ENCODE results near the gene CDH15.

CDH15 gene

DNA sequence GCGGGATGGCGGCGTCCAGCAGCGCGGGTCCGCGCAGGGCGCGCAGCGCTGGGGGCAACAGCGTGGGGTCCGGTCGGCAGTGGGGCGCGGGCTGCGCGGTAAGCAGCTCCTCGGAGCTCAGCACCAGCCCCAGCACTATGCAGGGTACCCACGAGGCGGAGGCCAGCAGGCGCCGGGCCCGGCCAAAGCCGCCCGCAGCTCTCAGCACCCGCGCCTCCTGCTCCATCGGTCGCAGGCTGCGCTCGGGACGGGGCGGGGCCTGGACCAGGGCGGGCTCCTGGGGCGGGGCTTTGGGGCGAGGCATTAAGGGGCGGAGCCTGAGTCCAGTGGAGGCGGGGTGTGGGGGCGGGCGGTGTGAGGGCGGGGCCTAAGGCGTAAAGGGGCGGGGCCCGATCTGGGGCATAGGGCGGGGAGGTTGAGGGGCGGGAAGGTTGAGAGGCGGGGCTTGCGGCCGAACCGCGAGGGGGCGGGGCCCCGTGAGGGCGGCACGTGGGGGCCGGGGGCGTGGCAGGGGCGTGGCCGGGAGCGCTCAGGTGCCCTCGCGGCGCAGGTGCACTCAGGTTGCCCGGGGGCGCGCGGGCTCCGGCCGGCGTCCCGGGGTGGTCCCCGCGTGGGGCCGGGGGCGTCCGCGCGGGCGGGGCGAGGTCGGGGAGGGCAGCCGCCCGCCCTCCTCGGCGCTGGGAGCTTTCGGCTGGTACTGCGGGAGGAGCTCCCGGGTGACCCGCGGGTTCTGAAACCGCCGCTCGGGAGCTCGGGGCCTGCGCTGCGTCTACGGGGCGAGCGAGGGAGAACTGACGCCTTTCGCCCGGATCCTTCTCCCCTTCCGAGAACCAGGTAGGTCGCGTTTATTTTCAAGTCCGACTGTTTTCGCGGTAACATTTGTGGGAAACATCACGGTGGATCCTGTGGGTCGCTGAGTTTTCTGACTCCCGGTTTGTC, 30.2 kb downstream of the CDH15 start:
- peak; percentile 23 for DNase-seq

DNA sequence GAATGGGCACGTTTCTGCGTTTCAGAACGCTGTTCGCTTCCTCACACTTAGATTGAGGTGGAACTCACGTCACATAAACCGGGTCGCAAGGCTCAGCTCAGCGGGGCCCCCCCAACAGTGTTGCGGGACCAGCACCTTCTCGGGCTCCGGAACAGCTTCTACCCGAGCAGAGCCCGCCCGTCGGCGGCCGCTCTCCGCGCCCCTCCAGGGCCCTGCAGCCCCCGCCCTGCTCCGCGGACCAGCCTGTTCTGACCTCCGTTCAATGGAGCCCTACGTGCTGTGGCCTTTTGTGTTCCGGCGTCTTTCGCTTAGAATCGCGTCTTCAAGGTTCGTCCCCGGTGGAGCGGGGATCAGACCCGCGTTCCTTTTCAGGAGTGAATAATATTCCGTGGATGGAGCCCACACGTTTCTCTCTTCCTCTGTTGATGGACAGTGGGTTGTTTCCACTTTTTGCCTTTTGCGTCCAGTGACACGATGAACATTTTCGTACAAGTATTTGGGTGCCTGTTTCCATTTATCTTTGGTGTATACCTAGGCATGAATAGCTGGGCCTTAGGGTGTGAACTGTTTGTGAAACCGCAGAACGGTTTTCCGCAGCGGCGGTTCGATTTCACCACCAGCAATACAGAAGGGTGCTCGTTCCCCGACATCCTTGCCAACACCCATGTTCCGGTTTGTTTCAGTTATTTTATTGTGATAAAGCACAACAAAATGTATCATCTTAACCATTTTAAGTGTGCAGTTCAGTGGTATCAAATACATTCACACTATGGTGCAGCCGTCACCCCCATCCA, 31.1 kb downstream of the CDH15 start:
- DNase-seq, result no peak

DNA sequence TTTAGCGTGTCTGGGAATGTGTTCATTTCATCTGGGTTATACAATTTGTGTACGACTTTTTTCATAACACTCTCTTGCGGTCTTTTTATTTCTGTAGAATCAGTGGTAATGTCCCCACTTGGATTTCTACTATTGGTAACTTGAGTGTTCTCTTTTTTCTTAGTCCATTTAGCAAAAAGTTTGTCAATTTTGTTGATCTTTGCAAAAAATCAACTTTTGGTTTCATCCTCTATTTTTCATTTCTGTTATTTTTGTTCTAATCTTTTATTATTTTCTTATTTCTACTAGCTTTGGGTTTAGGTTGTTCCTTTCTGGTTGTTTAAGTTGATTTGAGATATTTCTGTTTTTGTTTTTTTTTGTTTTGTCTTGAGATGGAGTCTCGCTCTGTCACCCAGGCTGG, 36.4 kb downstream of the CDH15 start:
- DNase-seq, result no peak

DNA sequence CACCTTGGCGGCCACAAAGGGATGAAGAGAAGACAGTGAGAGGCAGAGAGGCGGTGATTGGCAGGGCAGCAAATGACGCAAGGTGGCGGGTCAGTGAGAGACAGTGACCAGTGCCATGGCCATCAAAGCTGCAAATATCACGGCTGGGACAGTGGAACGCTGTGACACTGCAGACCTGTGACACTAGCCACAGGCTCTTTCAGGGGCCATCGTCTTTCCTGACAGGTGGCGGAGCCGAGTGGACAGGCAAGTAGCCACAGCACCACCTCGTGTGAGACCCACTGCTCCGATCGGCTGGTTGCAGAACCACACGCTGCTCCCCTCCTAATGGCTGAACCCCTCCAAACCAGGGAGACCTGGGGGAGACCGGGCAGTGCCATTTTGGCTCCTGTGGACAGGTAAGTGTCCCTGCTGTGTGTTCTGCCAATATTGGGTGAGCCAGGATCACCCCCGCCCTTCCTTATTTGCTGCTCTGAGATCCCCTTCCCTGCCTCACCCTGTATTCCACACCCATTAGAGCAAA, 38.0 kb downstream of the CDH15 start:
- no peak for DNase-seq

DNA sequence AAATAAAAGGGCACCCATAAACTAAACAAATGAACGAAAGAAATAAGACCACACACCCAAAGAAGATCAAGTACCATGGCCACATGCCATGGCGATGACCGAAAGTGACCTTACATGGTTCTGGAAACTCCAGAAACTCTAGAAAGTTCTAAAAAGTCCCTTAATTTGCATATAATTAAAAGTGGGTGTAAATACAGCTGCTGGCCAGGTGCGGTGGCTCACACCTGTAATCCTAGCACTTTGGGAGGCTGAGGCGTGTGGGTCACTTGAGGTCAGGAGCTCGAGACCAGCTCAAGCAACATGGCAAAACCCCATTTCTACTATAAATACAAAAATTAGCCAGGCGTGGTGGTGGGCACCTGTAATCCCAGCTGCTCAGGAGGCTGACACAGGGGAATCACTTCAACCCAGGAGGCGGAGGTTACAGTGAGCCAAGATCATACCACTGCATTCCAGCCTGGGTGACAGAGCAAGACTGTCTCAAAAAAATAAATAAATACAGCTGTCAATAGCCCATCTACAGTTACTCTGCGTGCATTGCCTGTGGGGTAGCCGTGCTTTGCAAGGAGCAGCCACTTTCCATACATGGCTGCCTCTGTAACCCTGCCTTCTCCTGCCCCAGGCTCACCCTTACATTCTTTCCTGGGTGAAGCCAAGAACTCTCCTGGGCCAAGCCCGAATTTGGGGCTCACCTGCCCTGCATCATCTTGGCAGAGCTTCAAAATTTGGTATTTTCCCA, 38.8 kb downstream of the CDH15 start:
- DNase-seq, result no peak

DNA sequence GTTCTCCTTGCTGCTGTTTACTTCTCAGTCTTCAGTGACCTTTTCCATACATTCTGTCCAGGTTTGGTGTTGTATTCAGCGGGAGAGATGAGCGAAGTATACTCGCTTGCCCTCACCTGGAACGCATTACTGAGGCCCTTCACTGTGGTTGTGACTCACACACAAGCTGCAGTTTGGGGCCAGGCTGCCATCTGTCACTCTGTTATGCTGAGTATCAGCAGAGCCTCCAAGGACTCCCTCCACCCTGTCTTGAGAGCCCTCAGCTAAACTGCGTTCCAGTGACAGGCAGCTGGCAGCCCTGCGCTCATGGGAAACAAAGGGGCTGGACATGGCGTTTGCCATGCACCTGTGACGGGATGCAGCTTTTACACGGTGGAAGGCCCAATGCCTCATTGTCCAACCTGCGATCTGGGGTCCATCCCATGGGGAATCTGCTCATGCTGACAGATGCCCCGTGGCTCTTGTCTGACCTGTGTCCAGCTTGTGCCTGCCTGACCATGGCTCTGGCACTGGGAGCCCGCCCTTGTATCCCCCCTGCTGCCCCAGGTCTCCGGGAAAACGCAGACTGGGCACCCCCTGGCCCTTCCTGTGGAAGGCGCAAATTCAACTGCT, 39.5 kb downstream of the CDH15 start:
- no peak for DNase-seq

DNA sequence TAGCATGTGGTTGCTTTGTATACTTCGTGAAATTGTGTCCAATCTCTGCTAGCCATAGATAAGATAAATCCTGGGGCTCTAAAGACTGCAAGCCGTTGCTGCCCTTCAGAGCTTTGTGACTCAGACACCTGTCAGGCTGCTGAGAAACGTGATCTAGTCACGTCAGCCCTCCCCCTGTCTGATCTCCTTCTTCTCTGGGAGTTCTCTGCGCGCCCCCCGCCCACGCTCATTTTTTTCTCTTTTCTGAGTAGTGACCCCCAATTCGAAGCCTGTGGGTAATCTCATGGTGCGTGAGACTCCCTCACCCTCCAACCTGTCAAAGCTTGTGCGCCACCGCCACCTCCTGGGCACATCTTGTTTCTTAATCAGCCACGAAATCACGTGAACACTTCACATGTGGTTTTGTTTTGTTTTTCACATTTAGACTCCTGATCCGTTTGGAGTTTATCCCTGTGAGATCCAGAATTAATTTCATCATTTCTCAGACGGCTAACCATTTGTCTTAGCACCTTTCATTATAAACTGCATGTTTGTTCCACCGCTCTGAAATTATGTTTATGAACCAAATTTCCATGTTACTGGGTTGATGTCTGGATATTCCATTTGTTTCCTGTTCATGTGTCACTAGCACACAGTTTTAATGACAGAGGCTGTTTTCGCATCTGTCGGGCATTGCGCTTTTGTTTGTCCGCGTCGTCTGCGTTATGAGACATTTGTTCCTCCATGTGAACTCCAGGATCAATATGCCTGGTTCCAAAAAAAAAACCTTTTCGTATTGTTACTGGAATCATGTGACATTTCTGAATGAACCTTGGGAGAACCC, 45.0 kb downstream of the CDH15 start:
- peak; percentile 43 for DNase-seq

DNA sequence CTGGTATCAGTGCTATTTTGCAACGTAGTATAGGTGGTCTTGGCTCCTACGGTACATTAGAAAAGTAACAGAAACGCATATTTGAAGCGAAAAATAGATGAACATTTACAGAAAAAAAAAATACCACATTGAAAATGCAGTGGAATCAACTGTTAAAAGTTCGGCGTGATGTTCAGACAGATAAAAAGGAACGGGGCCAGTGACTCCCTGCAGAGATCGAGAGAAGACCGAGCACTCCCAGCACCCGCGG, 45.5 kb downstream of the CDH15 start:
- DNase-seq, result no peak

DNA sequence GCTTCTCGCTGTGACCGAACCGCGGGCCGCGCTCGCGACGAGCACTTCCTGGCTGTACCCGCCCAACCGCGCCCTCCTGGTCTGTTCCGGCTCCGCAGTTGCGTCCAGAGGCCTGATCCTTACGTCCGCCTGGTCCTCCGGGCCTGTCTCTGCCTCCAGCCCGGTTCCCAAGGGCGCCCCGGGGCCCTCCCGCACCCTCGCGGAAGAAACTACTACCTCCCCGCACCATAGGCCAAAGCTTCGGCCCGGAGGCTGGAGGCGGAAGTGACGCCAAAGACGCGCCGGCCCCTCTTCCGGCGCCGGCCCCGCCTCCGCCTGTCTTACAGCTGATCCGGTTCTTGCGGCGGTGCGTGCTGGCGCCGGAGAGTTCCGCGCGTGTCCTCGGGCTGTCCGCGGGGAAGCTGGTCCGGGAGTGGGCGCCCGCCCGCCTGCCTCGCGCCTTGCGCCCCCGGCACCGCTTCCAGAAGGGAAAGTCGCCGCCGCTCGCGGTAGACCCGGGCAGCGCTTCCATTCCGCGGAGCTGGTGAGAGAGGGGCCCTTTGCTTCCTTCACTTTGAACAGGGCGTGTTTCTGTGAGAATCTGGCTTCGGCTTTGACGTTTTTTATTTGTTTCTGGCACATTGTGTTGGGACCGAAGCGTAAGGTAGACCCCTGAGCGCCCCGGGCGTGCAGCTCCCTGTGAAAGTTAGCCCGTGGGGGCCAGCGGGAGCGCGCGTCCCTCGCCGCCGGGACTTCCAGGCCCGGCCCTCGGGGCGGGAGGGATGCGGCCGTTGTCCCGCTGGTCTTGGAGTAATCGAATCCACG, 46.0 kb downstream of the CDH15 start, which contains the start of gene ZNF778:
ZNF778 (plus strand) TSS at position 316 of the 804 bp plus-strand sequence. CDS start 3,425 bp downstream, outside the sequence.
- peak; percentile 29 for DNase-seq

DNA sequence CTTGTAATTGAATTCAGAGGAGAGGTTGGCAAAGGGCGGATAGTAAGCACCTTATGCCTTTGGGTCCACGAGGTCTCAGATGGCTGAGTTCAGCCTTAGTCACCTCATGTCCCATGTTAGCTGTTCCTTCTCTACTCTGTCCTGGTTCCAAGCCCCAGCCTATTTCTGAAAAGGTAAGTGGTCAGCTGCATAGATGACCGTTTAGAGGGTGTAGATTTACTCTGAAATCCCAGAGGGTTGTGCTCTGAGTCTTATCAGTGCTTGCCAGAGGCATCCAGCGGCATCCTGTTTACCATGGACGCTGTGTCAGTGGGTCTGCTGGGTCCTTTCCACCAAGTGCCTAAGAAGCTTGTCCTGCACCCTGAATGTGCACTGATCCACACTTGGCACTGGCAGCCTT, 47.8 kb downstream of the CDH15 start:
- no peak for DNase-seq

DNA sequence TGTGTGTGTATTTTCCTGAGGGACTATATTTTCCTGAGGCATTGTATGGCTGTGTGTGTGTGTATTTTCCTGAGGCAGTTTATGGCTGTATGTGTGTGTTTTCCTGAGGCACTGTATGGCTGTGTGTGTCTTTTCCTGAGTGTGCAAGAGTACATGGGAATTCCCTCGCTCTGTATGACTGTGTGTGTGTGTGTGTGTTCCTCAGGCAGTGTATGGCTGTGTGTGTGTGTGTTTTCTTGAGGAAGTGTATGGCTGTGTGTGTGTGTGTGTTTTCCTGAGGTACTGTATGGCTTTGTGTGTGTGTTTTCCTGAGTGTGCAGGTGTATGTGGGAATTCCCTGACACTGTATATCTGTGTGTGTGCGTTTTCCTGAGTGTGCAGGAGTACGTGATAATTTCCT, 50.1 kb downstream of the CDH15 start:
- DNase-seq, result no peak

DNA sequence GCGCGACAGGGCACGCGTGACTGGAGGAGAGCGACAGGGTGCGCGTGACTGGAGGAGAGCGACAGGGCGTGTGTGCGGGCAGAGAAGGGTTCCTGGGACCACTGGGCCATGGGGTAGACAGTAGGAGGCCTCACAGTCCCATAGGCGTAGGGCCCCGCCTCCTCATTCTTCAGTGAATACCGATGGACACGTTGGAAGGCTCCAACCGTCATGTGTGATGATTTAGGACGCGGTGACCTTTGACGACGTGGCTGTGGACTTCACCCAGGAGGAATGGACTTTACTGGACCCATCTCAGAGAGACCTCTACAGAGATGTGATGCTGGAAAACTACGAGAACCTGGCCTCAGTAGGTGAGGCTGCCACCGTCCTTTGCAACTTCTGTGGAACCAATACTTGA, 51.4 kb downstream of the CDH15 start:
- DNase-seq, result no peak

DNA sequence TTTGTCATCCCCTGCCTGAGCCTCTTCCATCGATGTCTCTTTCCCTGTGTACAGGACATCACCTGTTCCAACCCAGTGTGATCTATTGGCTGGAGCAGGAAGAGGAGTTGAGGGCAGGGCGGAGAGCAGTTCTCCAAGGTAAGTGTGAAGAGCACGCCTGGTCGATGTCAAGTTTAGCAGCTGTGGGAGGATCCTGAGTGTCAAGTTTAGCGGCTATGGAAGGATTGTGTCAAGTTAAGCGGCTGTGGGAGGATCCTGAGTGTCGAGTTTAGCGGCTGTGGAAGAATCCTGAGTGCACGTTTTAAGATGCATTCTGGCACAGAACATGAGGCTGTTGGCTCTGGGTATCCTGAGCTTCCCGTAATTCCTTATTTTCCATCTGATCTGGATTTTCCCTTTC, 53.1 kb downstream of the CDH15 start:
- DNase-seq, result no peak

DNA sequence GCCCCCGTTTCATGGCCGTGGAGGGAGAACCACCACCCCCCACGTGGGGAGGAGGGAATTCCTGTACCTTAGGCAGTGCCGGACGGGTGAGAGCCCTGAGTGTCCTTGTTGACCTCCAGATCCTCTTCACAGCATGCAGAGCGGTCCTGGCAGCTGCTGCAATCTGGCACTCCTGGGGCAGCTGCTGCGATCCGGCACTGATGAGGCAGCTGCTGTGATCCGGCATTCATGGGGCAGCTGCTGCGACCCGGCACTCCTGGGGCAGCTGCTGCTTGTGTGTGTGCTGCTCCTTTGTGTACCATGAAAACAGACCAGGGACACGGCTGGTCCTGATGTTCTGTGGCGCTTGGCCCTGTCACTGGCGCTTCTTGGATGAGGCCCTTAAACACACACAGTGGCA, 58.7 kb downstream of the CDH15 start:
- DNase-seq, result no peak

DNA sequence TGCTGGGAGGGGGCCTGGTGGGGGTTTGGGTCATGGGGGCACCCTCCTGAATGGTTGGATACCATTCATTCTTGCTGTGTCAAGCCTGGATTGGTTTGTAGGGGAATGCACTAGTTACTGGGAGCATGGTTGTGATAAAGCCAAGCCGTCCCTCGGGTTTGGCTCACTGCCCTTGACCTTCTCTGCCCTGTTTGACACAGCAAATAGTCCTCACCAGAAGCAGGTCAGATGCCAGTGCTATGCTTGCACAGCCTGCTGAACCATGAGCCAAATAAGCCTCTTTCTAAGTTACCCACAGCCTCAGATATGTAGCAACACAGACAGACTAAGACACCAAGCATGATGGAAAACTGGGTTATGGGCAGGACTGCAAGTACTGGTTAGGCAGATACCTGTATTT, 60.6 kb downstream of the CDH15 start:
- no peak for DNase-seq

DNA sequence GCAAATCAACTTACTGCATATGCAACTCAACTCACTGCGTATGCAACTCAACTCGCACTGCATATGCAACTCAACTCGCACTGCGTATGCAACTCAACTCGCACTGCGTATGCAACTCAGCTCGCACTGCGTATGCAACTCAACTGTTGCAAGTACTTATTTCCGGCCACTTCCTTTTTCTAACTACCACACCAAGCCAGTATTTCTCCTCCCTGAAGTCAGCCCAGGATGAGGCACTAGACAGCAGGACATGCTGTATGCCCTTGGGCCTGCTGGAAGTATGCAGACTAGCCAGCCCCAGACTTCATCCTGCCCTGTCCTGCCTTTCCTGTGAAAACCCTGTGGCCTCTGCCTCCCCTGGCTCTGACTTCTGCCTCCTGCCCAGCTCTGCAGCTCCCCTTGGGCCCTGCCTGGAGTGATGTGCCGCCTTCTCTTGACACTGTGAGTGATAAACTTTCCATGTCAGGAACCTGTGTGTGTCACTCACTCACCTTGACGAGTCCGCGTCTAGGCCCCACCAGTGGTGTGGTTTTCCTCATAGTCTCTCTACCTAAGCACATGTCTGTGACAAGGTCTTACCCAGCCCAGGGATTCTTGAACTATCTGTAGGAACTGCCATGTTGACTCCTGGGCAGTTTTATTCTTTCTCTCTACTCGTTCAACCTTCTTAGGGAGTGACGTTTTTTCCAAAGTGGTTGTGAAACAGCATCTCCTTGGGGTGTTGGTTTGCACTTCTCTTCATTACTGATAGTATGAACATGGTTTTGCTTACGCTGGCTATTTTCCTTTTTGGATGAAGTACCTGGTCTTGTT, 62.3 kb downstream of the CDH15 start:
- no peak for DNase-seq

DNA sequence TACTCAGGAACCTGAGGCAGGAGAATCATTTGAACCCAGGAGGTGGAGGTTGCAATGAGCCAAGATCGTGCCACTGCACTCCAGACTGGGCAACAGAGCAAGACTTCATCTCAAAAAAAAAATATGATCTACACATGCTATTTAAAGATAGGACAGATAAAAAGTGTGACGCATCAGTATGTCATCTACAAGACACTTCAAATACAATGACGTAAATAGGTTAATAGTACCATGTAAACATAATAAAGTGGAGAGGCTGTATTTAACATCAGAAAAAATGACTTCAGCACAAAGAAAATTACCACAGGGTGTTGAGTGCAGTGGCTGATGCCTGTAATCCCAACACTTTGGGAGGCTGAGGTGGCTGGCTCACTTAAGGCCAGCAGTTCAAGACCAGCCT, 66.2 kb downstream of the CDH15 start:
- DNase-seq, result no peak

DNA sequence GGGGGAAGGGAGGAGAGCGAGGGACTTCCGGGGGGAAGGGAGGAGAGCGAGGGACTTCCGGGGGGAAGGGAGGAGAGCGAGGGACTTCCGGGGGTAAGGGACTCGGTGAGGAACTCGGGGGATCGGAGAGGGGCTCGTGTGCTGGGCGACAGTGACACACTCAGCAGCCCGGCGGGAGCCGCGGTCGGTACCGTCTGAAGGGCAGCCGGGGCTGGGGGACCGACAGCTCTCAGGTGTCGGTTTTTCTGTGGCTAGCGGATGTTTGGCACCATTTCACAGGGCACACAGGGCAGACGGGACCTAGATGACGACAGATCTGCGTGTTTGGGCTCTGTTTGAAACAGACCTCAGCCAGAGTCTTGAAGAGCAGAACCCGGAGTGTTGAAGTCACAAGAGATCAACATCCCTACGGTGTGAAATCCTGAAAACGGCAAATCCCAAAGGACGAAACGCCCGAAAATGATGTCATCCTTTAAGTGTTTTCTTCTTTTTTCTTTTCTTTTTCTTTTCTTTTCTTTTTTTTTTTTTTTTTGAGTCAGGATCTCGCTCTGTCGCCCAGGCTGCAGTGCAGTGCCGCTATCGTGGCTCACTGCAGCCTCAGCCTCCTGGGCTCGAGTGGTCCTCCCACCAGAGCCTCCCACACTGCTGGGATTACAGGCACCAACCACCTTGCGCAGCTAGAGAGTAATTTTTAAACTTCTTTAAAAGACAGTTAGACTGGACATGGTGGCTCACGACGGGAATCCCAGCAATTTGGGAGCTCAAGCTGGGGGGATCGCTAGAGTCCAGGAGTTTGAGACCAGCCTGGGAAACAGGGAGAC, 69.8 kb downstream of the CDH15 start:
- DNase-seq, result peak; percentile 45

DNA sequence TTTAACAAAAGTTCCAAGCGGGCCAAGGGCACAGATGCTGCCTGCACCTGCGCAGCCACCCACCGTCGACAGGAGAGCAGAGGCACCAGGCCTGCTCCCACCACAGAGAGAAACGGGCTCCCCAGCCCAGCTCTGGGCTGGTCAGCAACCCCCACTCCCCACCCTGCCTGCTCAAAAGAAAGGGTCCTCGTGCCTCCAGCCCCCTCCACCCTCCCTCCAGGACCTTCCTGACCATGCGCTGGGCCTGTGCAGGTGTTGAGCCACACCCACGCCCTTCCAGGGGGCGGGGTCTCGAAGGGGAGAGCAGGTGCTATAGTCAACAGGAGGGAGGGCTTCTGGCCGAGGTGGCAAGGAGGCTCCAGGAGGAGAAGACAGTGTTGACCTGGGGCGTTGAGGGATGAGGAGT, 71.2 kb downstream of the CDH15 start:
- no peak for DNase-seq

Measured in NCI-H1694 treated with DMSO at 0.1 percent for 48 hours (cell line).